Transverse colon (tissue), 4 donors: Measurements from ENCODE around the gene SSH3.

ENCODE experiments used
- CTCF ChIP-seq, 5 experiments: fragments of 200-600 bp in 3 of 5; fragments of 450-650 bp in 2 of 5; sonication (generic) in 3 of 5; IDR thresholded peaks; 1 replicate in 2 of 5; 2 replicates in 3 of 5; pipeline ENCODE4 v1.5.1; 2016 to 2017; ENCODE audit warnings: antibody characterized with exemption in 5 of 5, inconsistent platforms in 3 of 5, mild to moderate bottlenecking in 2 of 5, moderate library complexity in 1 of 5
- EP300 ChIP-seq: sonication (generic); formaldehyde crosslinking; IDR thresholded peaks from one replicate; pipeline ENCODE4 v1.6.1; 2017; ENCODE audit warnings: antibody characterized with exemption, low read depth
- POLR2A ChIP-seq: fragments of 450-650 bp; IDR thresholded peaks from one replicate; pipeline ENCODE4 v1.6.1; 2016; ENCODE audit warnings: antibody characterized with exemption, mild to moderate bottlenecking, moderate library complexity
- POLR2AphosphoS5 ChIP-seq, 3 donors: sonication (generic); formaldehyde crosslinking; IDR thresholded peaks; one replicate each; pipeline ENCODE4 v1.6.1; 2016; ENCODE audit warnings: antibody characterized with exemption in 3 of 3

GRCh38 chr11:67300256-67300755, 3.0 kb upstream of the SSH3 start:
- TF ChIP-seq CTCF (IDR thresholded peaks at IDR 0.05) (no peak), POLR2AphosphoS5 (IDR thresholded peaks at IDR 0.05) (no peak), POLR2A (no peak), EP300 (no peak)
